Prostate gland (tissue), 2 donors: Measurements from ENCODE around the gene RNU2-1.
"Not testable (repeated sequence)": the region's sequence is repeated elsewhere in the genome, so short reads cannot be mapped to it uniquely, and the experiment has no call there.

Experiments used
- CTCF ChIP-seq, 4 experiments: fragments of 200-600 bp in 2 of 4; fragments of 450-650 bp in 2 of 4; sonication (generic) in 2 of 4; IDR thresholded peaks; 1 replicate in 3 of 4; 2 replicates in 1 of 4; pipeline ENCODE4 v1.5.1; 2016 to 2019; ENCODE audit warnings: antibody characterized with exemption in 4 of 4, mild to moderate bottlenecking in 2 of 4, moderate library complexity in 2 of 4
- POLR2A ChIP-seq: fragments of 450-650 bp; IDR thresholded peaks from one replicate; pipeline ENCODE4 v1.6.1; 2016; ENCODE audit warnings: antibody characterized with exemption, mild to moderate bottlenecking

DNA sequence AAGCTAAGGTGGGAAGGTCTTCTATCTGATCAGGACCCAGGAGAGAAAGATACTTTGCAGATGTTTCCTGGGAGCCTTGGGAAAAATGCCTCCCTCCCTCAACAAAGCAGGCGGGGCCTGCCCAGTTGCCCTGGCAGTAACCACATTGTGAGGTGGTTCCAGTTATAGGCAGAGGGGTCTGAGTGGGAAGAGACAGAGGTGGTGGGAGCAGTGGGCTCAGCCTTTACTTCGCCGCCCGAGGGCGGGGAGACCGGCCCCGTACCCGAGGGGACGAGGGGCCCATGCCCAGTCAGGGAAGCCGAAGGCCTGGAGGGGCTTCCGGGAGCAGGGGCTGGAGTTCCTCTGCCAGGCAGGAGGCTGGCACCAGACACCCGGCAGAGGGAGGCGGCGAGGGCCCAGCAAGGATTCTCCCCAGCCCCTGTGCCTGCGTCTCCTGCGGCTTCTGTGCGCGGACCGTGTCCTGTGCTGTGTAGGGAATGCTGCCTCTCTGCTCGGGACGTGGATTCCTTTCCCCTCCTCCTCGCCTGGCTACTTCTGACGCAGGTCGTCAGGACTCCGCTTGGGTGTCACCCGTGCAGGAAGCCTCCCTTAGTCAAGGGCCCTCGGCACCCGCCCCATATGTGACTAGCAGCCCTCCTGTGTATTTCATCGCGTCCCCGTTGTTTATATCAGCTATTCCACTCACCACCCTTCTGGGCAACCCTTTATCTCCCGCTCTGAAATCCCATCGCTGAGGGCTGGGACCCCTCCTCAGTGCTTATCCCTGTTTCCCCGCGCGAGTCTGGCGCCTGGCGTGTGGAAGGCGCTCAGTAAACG is 2.4 kb downstream of the RNU2-1 start:
- not testable (repeated sequence) for TF ChIP-seq CTCF (IDR thresholded peaks at IDR 0.05); POLR2A
